HepG2 (cell line): ENCODE measurements around the gene MLANA. TPM values are rescaled to one million over a fixed set of nuclear protein-coding genes. Genes with fewer than 3 reads are reported as not detected.

Source experiments
- ATAC-seq: fragments of 200-7000 bp; cut with Tn5 transposase; 3 replicates; pipeline ENCODE4 v1.9.1; 2020; ENCODE audit warnings: mild to moderate bottlenecking, moderate library complexity
- BruUV-seq: library from RNA; stranded (reverse); fragments of 400-500 nt; replicated peaks from 2 replicates; lab custom pipeline; 2021; lab: Mats Ljungman, UMichigan
- CTCF ChIA-PET: fragments of 300-600 bp; formaldehyde crosslinking; extraction: SDS; loops from one replicate; lab custom pipeline; 2021; ENCODE audit warnings: low total read pairs, inconsistent platforms, low intra/inter-chr PET ratio; lab: Yijun Ruan, JAX
- POLR2A ChIA-PET: fragments of 350-600 bp; sonication (Branson Sonifier 250); formaldehyde crosslinking; loops from one replicate; lab custom pipeline; 2020; ENCODE audit warnings: antibody characterized with exemption, inconsistent platforms; lab: Yijun Ruan, JAX
- DNase-seq: peaks from one replicate; pipeline ENCODE4 v3.0.0-alpha.2; 2015; ENCODE audit warnings: low spot score
- FAIRE-seq: peaks from 3 replicates; lab custom pipeline; 2011; peaks lifted over from hg19 to GRCh38; lab: Jason Lieb, UNC
- H2AFZ ChIP-seq: one replicate; pipeline ENCODE4 v1.6.1; 2011; ENCODE audit warnings: low read length, inconsistent platforms
- H3K27ac ChIP-seq: fragments of 300-600 bp; 3 replicates; pipeline ENCODE4 v1.8.0; 2011; ENCODE audit warnings: mixed run types, mild to moderate bottlenecking, mixed read lengths, low read length, inconsistent platforms; ENCODE audit not compliant: insufficient read depth; ENCODE audit errors: extremely low read length
- H3K27me3 ChIP-seq, 2 experiments: fragments of 200-600 bp in 1 of 2; 2 replicates in 1 of 2; 3 replicates in 1 of 2; pipeline versions ENCODE4 v1.6.0 to v1.8.0; 2011; ENCODE audit warnings: low read length in 2 of 2, mild to moderate bottlenecking in 2 of 2, moderate library complexity in 2 of 2, inconsistent platforms in 1 of 2; ENCODE audit not compliant: insufficient read depth in 2 of 2, control insufficient read depth in 1 of 2
- H3K36me3 ChIP-seq, 2 experiments: fragments of 200-600 bp in 1 of 2; replicated peaks in 1 of 2; 2 replicates in 1 of 2; 3 replicates in 1 of 2; pipeline versions ENCODE4 v1.5.1 to v1.8.0; 2011; ENCODE audit warnings: low read length in 2 of 2, inconsistent platforms in 1 of 2; ENCODE audit not compliant: insufficient read depth in 2 of 2, control insufficient read depth in 1 of 2
- H3K4me1 ChIP-seq: 2 replicates; pipeline ENCODE4 v1.5.1; 2012; ENCODE audit warnings: low read length, inconsistent platforms; ENCODE audit not compliant: insufficient read depth
- H3K4me2 ChIP-seq: 2 replicates; pipeline ENCODE4 v1.6.0; 2011; ENCODE audit warnings: low read depth, low read length, inconsistent platforms
- H3K4me3 ChIP-seq, 3 experiments: fragments of 200-600 bp in 1 of 3; sonication (generic), shearing (Covaris generic) in 1 of 3; replicated peaks in 1 of 3; 2 replicates each; pipeline ENCODE4 v1.5.1; 2011 to 2016; ENCODE audit warnings: low read length in 3 of 3, inconsistent platforms in 2 of 3, low read depth in 2 of 3, mild to moderate bottlenecking in 2 of 3, control low read depth in 1 of 3, mixed read lengths in 1 of 3; ENCODE audit not compliant: insufficient read depth in 1 of 3
- H3K79me2 ChIP-seq: one replicate; pipeline ENCODE4 v1.6.1; 2011; ENCODE audit warnings: low read length, inconsistent platforms; ENCODE audit not compliant: insufficient read depth
- H3K9ac ChIP-seq: 2 replicates; pipeline ENCODE4 v1.6.0; 2011; ENCODE audit warnings: mild to moderate bottlenecking, low read depth, low read length, inconsistent platforms; ENCODE audit not compliant: insufficient read depth
- H3K9me3 ChIP-seq: 2 replicates; pipeline ENCODE4 v1.5.1; 2012; ENCODE audit warnings: mild to moderate bottlenecking, low read length
- H4K20me1 ChIP-seq: 2 replicates; pipeline ENCODE4 v1.6.0; 2011; ENCODE audit warnings: inconsistent platforms, mild to moderate bottlenecking, low read length, moderate library complexity; ENCODE audit not compliant: insufficient read depth
- GABPA ChIP-seq, 2 experiments: IDR thresholded peaks; 2 replicates each; pipeline ENCODE4 v1.6.1; 2011 to 2016; ENCODE audit warnings: low read depth in 2 of 2, low read length in 1 of 2, missing biosample characterization in 1 of 2, missing genetic modification characterization in 1 of 2
- KLF11 ChIP-seq: IDR thresholded peaks from 2 replicates; pipeline ENCODE4 v1.6.1; 2016; ENCODE audit warnings: missing compliant biosample characterization
- NCOA1 ChIP-seq: sonication (generic); formaldehyde crosslinking; IDR thresholded peaks from 2 replicates; pipeline ENCODE4 v1.9.0; 2021; ENCODE audit warnings: missing genetic modification reagents
- NFIB ChIP-seq: sonication (generic); formaldehyde crosslinking; IDR thresholded peaks from 2 replicates; pipeline ENCODE4 v1.9.0; 2021; ENCODE audit warnings: missing genetic modification reagents, mild to moderate bottlenecking, borderline replicate concordance
- PHF20 ChIP-seq: sonication (generic); formaldehyde crosslinking; IDR thresholded peaks from 2 replicates; pipeline ENCODE4 v1.5.0; 2020; ENCODE audit warnings: mild to moderate bottlenecking, missing genetic modification reagents
- POLR2G ChIP-seq: fragments of 200-400 bp; formaldehyde crosslinking; IDR thresholded peaks from 2 replicates; pipeline ENCODE4 v1.6.1; 2018; ENCODE audit warnings: mild to moderate bottlenecking, low read depth, low read length, moderate library complexity
- PTBP1 ChIP-seq: fragments of 200-400 bp; formaldehyde crosslinking; IDR thresholded peaks from 2 replicates; pipeline ENCODE4 v1.6.1; 2018; ENCODE audit warnings: low read length, low read depth; ENCODE audit not compliant: poor library complexity, severe bottlenecking
- RNF2 ChIP-seq: fragments of 450-650 bp; conservative IDR thresholded peaks from 2 replicates; pipeline ENCODE4 v1.6.1; 2016; ENCODE audit warnings: low read depth
- U2AF1 ChIP-seq: fragments of 200-400 bp; formaldehyde crosslinking; optimal IDR thresholded peaks from 2 replicates; pipeline ENCODE3; 2017; ENCODE audit warnings: mild to moderate bottlenecking, low read depth, low read length
- U2AF2 ChIP-seq: fragments of 200-400 bp; formaldehyde crosslinking; IDR thresholded peaks from 2 replicates; pipeline ENCODE4 v1.6.1; 2017; ENCODE audit warnings: low read depth, mild to moderate bottlenecking, low read length
- ZNF33A ChIP-seq: sonication (generic); formaldehyde crosslinking; IDR thresholded peaks from 2 replicates; pipeline ENCODE4 v1.5.1; 2020; ENCODE audit warnings: missing genetic modification reagents, mild to moderate bottlenecking, moderate library complexity, borderline replicate concordance
- ZNF431 ChIP-seq: sonication (generic); formaldehyde crosslinking; IDR thresholded peaks from 2 replicates; pipeline ENCODE4 v1.9.0; 2022; ENCODE audit warnings: missing genetic modification reagents, low read depth, mild to moderate bottlenecking, borderline replicate concordance
- ZNF577 ChIP-seq: sonication (generic); formaldehyde crosslinking; IDR thresholded peaks from 2 replicates; pipeline ENCODE4 v1.4.0; 2020; ENCODE audit warnings: mild to moderate bottlenecking, low read depth, missing genetic modification reagents, borderline replicate concordance
- ZNF614 ChIP-seq: IDR thresholded peaks from 2 replicates; pipeline ENCODE4 v1.6.1; 2018; ENCODE audit warnings: missing biosample characterization, missing genetic modification reagents, inconsistent platforms, borderline replicate concordance
- ZNF619 ChIP-seq: sonication (generic); formaldehyde crosslinking; IDR thresholded peaks from 2 replicates; pipeline ENCODE4 v1.4.0; 2020; ENCODE audit warnings: mild to moderate bottlenecking, missing genetic modification reagents
- WGBS: methylation state at CpG from one replicate; pipeline ENCODE4 v1.1.6; 2017; ENCODE audit warnings: low lambda C conversion rate; 5-methylcytosine and 5-hydroxymethylcytosine counted together
- in situ Hi-C: cut with HindIII; loops from 2 replicates; pipeline ENCODE4 v1.10.0; 2017; ENCODE audit warnings: low pct_unique_long_range_greater_than_20kb; ENCODE audit not compliant: extremely low pct_ligation_motif_present
- intact Hi-C: fragments of 100-400 bp; cut with micrococcal nuclease; formaldehyde crosslinking; loops from one replicate; pipeline ENCODE4 v1.10.0; 2022; ENCODE audit not compliant: unreplicated experiment
- polyA plus RNA-seq, 8 experiments: library from polyadenylated mRNA; depleted of rRNA in 3 of 8; stranded (reverse) in 7 of 8; unstranded in 1 of 8; fragments of >200 nt; fragmentation: Illumina TruSeq in 4 of 8; extraction: Trizol in 4 of 8; gene quantifications; 2 replicates each; pipeline versions ENCODE4 v1.2.1 to v1.2.3, GENCODE V29; 2011 to 2016; ENCODE audit warnings: low read depth in 4 of 8, missing spikeins in 1 of 8, mixed read lengths in 1 of 8; ENCODE audit not compliant: insufficient read depth in 1 of 8
- total RNA-seq, 5 experiments: library from RNA; depleted of rRNA; stranded (reverse); fragments of >200 nt; fragmentation: Illumina TruSeq; extraction: Trizol; gene quantifications; 2 replicates each; pipeline ENCODE4 v1.2.3, GENCODE V29; 2016; ENCODE audit warnings: low read depth in 1 of 5
- TF ChIP-seq, protein P1 (sequence below): sonication (generic); formaldehyde crosslinking; IDR thresholded peaks from 2 replicates; pipeline ENCODE4 v1.4.0; 2020; ENCODE audit warnings: missing genetic modification reagents, mild to moderate bottlenecking, borderline replicate concordance
- TF ChIP-seq, protein P2 (sequence below): sonication (generic); formaldehyde crosslinking; IDR thresholded peaks from 2 replicates; pipeline ENCODE4 v1.4.0; 2020; ENCODE audit warnings: missing genetic modification reagents
- TF ChIP-seq, protein P3 (sequence below): sonication (generic); formaldehyde crosslinking; IDR thresholded peaks from 2 replicates; pipeline ENCODE4 v1.4.0; 2020; ENCODE audit warnings: missing genetic modification reagents, borderline replicate concordance

MLANA gene
- total and polyA plus RNA-seq, 2 of the 13 experiments (the other 11 are each of a cell fraction or from before 2014, with no cell fraction given): 0.11 to 0.18 TPM

DNA sequence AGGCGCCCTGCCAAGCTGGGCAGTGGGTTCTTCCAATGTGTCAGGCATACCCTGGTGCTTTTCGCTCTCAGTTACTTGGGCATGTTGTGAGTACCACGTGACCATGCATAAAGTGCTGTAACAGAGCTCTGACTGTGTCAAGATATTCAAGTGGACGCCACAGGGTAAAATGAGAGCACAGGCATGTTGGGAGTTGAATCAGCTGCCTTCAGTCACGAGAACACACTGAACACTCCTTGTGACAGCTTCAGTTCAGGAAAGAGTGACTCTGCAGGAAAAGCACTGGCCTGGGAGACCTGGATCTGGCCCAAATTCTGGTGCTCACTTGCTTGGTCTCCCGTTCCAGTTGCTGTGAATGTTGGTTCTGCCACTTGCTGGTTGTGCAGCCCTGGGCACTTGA is 5.1 kb downstream of the MLANA start:
- Histone ChIP-seq H3K36me3 (no peaks in the 10 kb centered on the region), H3K4me2 (no peak overlapping the region), H3K9me3 (no peaks in the 10 kb centered on the region), H3K9ac (no peak overlapping the region), H3K27me3 (no peaks in the 10 kb centered on the region), H2AFZ (no peak overlapping the region), H3K4me1 (peaks cover 90% of the 10 kb centered on the region), H3K27ac (no peak overlapping the region), H3K79me2 (no peaks in the 10 kb centered on the region), H3K4me3 (no peak overlapping the region), H4K20me1 (no peaks in the 10 kb centered on the region)
- intact Hi-C loops (no loop called here), in situ Hi-C loops (no loop called here)
- CTCF ChIA-PET: no interaction called here
- no peak for ATAC-seq
- WGBS: 96% methylated on average over 4 of the region's 6 CpGs
- POLR2A ChIA-PET: no interaction called here
- DNase-seq: no peak
- TF ChIP-seq ZNF33A (CRISPR knock-in tag): no peak
- no peak for TF ChIP-seq U2AF1
- no peak for TF ChIP-seq ZNF431
- no peak for TF ChIP-seq PHF20 (CRISPR knock-in tag)
- TF ChIP-seq, protein P1, sequence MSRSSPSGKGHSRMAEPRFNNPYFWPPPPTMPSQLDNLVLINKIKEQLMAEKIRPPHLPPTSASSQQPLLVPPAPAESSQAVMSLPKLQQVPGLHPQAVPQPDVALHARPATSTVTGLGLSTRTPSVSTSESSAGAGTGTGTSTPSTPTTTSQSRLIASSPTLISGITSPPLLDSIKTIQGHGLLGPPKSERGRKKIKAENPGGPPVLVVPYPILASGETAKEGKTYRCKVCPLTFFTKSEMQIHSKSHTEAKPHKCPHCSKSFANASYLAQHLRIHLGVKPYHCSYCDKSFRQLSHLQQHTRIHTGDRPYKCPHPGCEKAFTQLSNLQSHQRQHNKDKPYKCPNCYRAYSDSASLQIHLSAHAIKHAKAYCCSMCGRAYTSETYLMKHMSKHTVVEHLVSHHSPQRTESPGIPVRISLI (CRISPR knock-in tag): no peak
- no peak for TF ChIP-seq KLF11
- no peak for TF ChIP-seq U2AF2
- TF ChIP-seq PTBP1: no peak
- TF ChIP-seq ZNF577 (CRISPR knock-in tag): no peak
- TF ChIP-seq ZNF619: no peak
- no peak for TF ChIP-seq RNF2
- no peak for TF ChIP-seq POLR2G
- no peak for TF ChIP-seq ZNF614
- TF ChIP-seq GABPA (IDR thresholded peaks at IDR 0.05; ENCODE audit: low read depth, low read length): no peak
- TF ChIP-seq GABPA (CRISPR knock-in tag; IDR thresholded peaks at IDR 0.05; ENCODE audit: low read depth): no peak
- TF ChIP-seq, protein P2, sequence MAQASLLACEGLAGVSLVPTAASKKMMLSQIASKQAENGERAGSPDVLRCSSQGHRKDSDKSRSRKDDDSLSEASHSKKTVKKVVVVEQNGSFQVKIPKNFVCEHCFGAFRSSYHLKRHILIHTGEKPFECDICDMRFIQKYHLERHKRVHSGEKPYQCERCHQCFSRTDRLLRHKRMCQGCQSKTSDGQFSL: no peak
- TF ChIP-seq NCOA1: no peak
- TF ChIP-seq NFIB: no peak
- TF ChIP-seq, protein P3, sequence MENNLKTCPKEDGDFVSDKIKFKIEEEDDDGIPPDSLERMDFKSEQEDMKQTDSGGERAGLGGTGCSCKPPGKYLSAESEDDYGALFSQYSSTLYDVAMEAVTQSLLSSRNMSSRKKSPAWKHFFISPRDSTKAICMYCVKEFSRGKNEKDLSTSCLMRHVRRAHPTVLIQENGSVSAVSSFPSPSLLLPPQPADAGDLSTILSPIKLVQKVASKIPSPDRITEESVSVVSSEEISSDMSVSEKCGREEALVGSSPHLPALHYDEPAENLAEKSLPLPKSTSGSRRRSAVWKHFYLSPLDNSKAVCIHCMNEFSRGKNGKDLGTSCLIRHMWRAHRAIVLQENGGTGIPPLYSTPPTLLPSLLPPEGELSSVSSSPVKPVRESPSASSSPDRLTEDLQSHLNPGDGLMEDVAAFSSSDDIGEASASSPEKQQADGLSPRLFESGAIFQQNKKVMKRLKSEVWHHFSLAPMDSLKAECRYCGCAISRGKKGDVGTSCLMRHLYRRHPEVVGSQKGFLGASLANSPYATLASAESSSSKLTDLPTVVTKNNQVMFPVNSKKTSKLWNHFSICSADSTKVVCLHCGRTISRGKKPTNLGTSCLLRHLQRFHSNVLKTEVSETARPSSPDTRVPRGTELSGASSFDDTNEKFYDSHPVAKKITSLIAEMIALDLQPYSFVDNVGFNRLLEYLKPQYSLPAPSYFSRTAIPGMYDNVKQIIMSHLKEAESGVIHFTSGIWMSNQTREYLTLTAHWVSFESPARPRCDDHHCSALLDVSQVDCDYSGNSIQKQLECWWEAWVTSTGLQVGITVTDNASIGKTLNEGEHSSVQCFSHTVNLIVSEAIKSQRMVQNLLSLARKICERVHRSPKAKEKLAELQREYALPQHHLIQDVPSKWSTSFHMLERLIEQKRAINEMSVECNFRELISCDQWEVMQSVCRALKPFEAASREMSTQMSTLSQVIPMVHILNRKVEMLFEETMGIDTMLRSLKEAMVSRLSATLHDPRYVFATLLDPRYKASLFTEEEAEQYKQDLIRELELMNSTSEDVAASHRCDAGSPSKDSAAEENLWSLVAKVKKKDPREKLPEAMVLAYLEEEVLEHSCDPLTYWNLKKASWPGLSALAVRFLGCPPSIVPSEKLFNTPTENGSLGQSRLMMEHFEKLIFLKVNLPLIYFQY: no peak
- FAIRE-seq: no peak
- BruUV-seq: no TSS peak
